Uterus (tissue), 2 donors: ENCODE measurements around the gene TCHP.

ENCODE experiments used
- CTCF ChIP-seq, 4 experiments: fragments of 200-600 bp in 2 of 4; fragments of 450-650 bp in 2 of 4; sonication (generic) in 2 of 4; IDR thresholded peaks; one replicate each; pipeline ENCODE4 v1.5.1; 2016 to 2019; ENCODE audit warnings: antibody characterized with exemption in 4 of 4, mild to moderate bottlenecking in 2 of 4, moderate library complexity in 1 of 4
- POLR2A ChIP-seq, 2 donors: fragments of 450-650 bp; IDR thresholded peaks; one replicate each; pipeline ENCODE4 v1.6.1; 2016; ENCODE audit warnings: antibody characterized with exemption in 2 of 2, mild to moderate bottlenecking in 1 of 2, moderate library complexity in 1 of 2

DNA sequence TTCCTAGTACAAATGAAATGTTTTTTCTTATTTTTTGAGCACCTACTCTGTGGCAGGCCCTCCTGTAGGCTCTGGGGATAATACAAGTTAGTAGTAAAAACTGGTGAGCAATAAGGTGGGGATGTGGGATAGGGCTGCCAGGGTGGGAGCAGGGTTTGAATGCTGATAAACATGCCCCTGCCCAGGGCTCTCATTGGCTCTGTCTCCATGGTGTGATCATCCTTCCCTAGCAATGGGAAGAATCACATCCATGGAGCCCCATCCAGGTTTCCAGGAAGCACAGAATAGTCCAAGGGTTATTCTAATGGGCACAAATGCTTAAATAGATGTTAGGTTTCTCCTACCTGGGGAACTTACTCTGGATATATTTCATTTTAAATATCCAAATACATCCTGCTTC, 50.6 kb downstream of the TCHP start:
- TF ChIP-seq CTCF (IDR thresholded peaks at IDR 0.05) (no peak), POLR2A (IDR thresholded peaks at IDR 0.05) (no peak)
